GM18502 (cell line): ENCODE data around the gene MAPK12.
"Not testable (repeated sequence)": the region's sequence is repeated elsewhere in the genome, so short reads cannot be mapped to it uniquely, and the experiment has no call there.

Source experiments
- ATAC-seq: cut with Tn5 transposase; IDR thresholded peaks from one replicate; pipeline ENCODE4 v1.9.1; 2021; ENCODE audit warnings: mild to moderate bottlenecking; ENCODE audit not compliant: unreplicated experiment, poor library complexity

The MAPK12 gene

DNA sequence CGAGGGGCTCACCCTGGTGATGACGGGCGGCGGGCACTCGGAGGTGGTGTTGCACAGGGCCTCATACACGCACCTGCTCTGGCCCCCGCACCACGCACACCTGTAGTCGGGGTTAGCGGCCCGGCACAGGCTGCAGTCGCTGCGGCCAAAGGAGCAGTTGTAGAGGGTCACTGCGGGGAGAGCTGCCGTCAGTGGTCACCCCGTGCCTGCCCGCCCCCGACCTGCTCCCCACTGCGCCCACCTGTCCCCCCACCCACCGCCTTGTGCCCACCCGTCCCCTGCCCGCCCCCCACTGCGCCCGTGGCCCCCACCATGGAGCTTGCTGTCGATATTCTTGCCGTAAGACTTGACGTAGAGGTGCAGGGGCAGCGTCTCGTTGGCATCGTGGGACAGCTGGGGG, 22.3 kb upstream of the MAPK12 start:
- no peak for ATAC-seq

DNA sequence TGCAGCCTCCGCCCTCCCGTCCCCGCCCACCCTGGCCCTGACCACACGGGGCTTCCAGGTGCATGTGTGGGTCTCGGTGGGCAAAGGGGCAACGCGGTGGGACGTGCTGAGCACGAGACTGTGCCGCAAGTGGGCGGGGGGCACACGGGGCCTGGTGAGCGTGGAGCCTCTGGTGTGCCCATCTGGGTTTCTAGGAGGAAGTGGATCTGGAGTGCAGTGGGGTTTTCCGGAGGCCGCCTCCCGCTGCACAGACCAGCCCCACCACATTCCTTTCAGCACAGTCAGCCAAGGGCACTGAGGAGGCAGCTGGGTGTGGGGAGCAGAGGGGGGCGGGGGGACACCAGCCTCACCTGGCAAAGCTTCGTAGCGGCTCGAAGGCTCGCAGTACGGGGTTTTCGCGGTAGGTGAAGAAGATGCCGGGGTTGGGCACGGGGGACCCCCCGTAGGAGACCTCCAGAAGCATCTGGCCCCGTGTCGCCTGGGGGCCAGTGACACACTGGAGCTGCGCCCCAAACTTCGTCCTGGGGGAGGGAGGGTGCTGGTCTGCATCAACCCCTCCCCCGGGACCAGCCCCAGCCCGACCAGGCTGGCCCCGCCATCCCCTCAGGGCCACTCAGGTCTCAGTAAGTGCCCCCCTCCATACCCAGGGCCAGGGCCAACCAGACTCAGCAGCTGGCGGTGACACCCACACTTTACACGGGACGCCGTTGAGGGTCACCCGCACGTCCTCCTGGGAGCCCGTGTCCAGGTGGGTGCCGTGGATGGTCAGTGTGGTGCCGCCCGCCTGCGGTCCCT, 21.1 kb upstream of the MAPK12 start:
- ATAC-seq: no peak

DNA sequence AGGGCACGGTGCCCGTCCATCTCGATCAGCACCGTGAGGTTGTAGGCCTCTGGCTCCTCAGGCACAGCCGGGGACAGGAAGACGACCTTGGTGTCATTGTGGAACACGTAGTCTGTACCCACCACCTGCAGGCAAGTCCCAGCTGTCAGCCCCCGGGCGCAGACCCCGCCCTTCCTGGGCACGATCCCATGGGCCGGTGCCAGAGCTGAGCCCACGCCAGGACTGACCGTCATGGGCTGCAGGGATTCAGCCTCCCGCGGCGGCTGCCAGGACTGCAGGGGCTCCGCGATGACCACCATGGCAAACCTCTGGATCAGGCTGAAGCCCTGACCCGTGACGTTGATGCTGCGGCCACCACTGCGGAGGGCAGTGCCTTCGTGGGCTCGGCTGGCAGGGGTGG, 20.5 kb upstream of the MAPK12 start:
- no peak for ATAC-seq

DNA sequence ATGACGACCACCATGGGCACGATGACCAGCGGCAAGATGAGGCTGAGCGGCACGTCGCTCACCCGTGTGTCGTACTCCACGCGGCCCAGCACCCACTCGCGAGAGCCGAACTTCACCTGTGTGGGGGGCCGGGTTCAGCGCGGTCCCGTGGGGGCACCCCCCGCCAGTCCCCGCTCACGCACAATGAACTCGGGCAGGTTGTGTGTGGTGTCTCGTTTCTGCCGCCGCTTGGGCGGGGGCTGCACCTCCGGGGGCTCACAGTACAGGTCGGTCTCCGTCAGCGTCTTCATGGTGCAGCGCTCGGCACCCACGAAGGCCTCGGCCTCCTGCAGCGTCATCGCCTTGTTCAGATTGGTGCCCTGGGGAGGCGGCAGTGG, 19.9 kb upstream of the MAPK12 start:
- ATAC-seq: no peak

GRCh38 chr22:50280708-50281383, 19.4 kb upstream of the MAPK12 start:
- ATAC-seq: no peak

- no peak for ATAC-seq
Measured at GRCh38 chr22:50280022-50280707, 18.7 kb upstream of the MAPK12 start.

GRCh38 chr22:50278956-50279619, 17.6 kb upstream of the MAPK12 start:
- ATAC-seq: no peak

DNA sequence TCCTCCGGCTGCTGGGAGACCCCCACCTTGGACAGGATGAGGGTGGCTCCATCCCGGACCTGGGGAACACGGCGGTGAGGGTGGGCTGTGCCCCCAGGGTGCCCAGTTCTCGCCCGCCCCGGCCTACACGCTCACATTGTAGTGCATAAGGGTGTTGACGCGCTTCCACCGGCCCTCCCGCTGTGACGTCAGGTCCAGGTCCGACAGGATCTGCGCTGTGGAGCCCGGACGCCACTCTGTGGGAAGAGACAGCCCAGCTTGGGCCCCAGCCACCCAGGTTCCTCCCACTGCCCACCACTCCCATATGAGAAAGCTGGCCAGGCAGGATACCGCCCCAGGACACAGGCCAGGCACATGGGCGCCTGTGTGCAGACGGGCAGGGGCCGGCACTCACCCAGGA, 17.0 kb upstream of the MAPK12 start:
- ATAC-seq: no peak

GRCh38 chr22:50277761-50278160, 16.3 kb upstream of the MAPK12 start:
- ATAC-seq: no peak

DNA sequence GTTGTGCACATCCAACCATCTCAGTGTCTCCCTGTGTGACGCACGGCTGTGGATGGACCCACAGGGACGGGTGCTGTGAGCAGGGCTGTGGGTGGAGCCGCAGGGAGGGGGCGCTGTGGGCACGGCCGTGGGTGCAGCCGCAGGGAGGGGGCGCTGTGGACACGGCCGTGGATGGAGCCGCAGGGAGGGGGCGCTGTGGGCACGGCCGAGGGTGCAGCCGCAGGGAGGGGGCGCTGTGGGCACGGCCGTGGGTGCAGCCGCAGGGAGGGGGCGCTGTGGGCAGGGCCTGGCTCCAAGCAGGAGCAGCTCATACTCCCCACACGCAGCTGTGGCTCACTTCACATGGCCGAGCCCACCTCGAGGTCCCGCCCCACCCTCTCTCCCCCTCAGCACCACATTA, 14.7 kb upstream of the MAPK12 start:
- peak; percentile 61 for ATAC-seq

DNA sequence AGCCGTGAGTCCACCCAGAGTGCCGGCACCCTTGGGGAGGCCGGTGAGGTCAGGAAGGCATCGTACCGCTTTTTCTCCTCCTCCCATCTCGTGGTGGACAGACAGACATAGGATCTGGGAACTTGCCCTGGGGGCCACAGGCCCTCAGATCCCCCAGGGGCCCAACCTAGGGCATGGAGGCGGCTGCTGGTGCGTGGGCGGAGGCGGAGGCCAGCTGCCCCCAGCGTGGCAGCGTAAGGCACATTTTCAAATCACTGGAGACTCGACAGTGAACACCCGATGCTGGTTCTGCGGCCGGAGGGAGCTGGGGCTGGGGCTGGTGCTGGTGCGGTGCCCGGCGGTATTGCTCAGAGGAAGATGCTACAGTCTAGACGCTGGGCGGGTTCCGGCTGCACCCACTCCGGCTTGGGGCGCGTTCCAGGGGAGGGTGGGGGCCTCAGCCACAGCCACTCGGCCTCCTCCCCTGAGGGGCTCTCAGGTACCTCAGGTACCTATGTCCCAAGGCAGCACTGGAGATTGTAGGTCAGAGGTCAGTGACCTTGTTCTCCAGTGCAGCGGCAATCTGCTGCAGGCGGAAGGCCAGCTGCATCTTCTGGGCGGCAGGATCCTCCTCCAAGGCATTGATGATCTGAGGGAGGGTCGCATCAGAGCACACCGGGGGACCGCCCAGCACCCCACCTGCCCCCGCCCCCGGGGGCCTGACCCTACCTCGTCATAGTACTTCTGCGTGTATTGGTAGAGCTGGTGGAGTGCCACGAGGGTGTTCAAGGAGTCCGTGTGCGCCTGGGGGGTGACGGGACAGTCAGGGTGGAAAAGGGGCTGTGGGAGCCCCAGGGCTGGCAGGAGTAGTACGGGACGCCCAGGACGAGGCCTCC, 13.9 kb upstream of the MAPK12 start:
- no peak for ATAC-seq

- ATAC-seq: no peak
Measured at GRCh38 chr22:50274771-50275170, 13.3 kb upstream of the MAPK12 start.

DNA sequence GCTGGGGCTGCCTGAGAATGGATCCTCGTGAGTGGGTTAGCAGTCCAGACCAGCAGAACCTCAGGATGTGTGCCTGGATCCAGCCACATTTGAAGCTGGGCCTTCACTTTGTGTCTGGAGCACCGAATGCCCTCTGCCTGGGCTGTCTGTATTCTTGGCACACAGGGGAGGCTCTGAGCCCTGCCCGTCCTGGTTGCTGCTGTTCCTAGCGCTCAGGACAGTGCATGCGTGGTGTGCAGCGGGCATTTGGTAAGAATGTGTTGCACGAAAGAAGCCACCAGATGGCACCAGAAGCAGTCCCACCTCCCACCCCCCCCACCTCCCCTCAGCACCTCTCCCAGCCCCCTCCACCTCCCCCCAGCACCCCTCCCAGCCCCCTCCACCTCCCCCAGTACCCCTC, 12.8 kb upstream of the MAPK12 start:
- ATAC-seq: no peak

- not testable (repeated sequence) for ATAC-seq
Measured at GRCh38 chr22:50273781-50274180, 12.3 kb upstream of the MAPK12 start.

- not testable (repeated sequence) for ATAC-seq
Measured at GRCh38 chr22:50273352-50273751, 11.9 kb upstream of the MAPK12 start.

DNA sequence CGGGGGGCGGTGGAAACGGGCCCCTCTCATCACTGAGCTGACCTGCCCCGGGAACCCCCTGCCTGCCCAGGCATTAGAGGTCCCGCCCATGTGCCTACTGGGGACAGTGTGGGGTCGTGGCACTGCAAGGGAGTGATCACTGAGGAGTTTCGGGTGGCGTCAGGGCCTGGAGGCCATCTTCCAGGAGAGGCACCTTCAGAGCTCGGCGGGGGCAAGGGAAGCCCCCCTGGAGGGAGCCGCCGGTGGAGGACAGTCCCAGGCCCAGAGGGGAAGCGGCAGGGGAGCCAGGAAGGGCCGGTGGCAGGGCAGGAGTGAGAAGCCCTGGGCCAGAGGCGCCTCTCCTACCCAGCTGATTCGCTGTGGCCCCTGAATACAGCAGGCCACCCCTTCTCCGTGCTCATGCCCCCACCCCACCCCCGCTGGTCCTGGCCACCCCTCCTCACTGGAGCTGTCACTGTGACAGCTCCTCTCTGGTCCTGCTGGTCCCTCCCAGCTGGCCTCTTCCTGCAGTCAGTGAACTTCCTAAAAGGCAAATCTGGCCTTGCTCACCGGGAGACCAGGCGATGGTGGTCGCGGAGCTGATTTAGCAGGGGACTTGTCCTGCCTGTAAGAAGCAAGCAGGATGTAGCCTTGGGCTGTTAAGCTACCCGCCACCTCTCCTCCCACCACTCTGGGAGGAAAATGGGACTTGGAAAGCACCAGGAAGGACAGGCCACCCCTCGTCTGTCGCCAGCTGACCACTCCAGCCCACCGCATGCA, 10.7 kb upstream of the MAPK12 start:
- ATAC-seq: no peak

GRCh38 chr22:50271519-50271970, 10.1 kb upstream of the MAPK12 start:
- no peak for ATAC-seq

- peak; percentile 19 for ATAC-seq
Measured at GRCh38 chr22:50270666-50271394, 9.3 kb upstream of the MAPK12 start.
